GM13977 (cell line): Measurements from ENCODE around the gene AFF2.
A peak's percentile ranks its signal among the peaks of the same experiment; 100 is the strongest.

ENCODE experiments used
- DNase-seq: peaks from one replicate; pipeline ENCODE4 v3.0.0; 2012; ENCODE audit warnings: low spot score
- CTCF ChIP-seq: IDR thresholded peaks from 2 replicates; pipeline ENCODE4 v1.5.1; 2012; ENCODE audit warnings: mild to moderate bottlenecking, control low read depth; ENCODE audit not compliant: insufficient read depth; ENCODE audit errors: extremely low read depth, missing control alignments
- in situ Hi-C: fragments of 300-500 bp; cut with MboI; formaldehyde crosslinking; loops from one replicate; pipeline ENCODE4 v1.12.0; 2022; ENCODE audit warnings: low sequenced_read_pairs, low pct_unique_long_range_greater_than_20kb, mixed read lengths, inconsistent platforms; ENCODE audit not compliant: unreplicated experiment

The AFF2 gene

GRCh38 chrX:148492057-148492456 is 8.4 kb upstream of the AFF2 start:
- TF ChIP-seq CTCF: no peak
- DNase-seq: no peak
- in situ Hi-C loops: no loop called here

DNA sequence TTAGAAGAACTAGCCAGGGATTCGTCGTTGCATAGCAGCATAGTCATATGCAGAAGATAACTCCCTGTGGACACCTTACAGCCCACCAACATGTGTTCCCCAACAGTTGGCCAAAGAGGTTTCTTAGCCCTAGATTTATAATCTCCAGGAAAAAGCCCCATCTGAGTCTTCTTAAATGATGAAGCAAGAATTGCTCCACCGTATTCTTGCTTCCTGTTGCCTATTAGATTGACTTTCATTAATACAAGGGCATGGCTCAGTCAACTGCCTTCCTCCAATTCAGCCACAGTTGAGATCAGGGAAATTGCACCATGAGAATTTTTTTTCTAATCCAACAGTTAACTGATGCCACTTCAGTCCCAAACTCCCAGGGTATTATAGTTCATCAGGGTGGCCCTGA is 5.2 kb upstream of the AFF2 start:
- in situ Hi-C loops: no loop called here
- TF ChIP-seq CTCF: no peak
- no peak for DNase-seq

- no peak for DNase-seq
- TF ChIP-seq CTCF: no peak
- in situ Hi-C loops: no loop called here
These were observed 2.4 kb upstream of the AFF2 start for GRCh38 chrX:148498067-148498466.

GRCh38 chrX:148499638-148500422 is 587 bp upstream of the AFF2 start:
- DNase-seq: peak; percentile 9
- in situ Hi-C loops: no loop called here
- TF ChIP-seq CTCF: no peak

GRCh38 chrX:148501386-148502066 is 1.1 kb downstream of the AFF2 start:
- peak; percentile 20 for DNase-seq
- no peak for TF ChIP-seq CTCF
- in situ Hi-C loops: no loop called here

- no peak for DNase-seq
These were observed 4.1 kb downstream of the AFF2 start for GRCh38 chrX:148504506-148504905.

More at GRCh38 chrX:148504506-148504905, 4.1 kb downstream of the AFF2 start:
- no peak for TF ChIP-seq CTCF
- in situ Hi-C loops: no loop called here
